Measurements from ENCODE around the gene CDKN2AIP. TPM values are rescaled to one million over a fixed set of nuclear protein-coding genes. Genes with fewer than 3 reads are reported as not detected.
A peak's percentile ranks its signal among the peaks of the same experiment; 100 is the strongest.
"Not testable (repeated sequence)": the region's sequence is repeated elsewhere in the genome, so short reads cannot be mapped to it uniquely, and the experiment has no call there.

The CDKN2AIP gene
- total RNA-seq, 1 donor from 2014 or later = 23.8 TPM

DNA sequence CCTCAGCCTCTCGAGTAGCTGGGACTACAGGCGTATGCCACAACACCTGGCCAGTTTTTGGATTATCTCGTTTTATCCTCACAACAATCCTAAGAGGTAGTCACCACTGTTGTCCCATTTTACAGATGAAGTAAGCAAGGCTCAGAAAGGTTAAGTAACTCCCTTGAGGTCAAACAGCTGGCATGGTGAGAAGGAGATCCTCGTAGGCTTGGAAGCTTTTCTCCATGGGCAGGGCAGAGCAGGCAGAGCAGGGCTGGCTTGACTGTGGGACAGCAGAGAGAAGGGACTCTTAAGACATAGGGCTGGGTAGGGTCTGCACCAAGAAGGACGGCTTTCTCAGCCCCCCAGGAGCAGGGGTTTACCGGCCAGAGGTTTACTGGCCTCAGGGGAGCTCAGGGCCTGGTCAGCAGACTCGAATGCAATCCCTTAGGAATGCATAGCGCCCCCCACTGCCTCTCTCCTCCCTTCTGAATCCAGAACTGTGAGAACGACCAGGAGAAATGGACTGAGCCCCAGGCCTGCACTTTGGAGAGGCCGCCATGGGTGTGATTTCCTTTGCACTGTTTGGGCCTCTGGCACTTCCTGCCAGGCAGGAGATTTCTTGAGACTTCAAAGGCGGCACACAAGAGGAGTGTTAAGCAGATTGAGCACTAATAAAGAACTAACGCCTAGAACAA, 14.0 kb upstream of the CDKN2AIP start:
- H3K36me3 Mint-ChIP-seq (ENCODE audit: low read depth) = no peaks in the 10 kb centered on the region
- peaks cover 13% of the 10 kb centered on the region for H3K4me1 Mint-ChIP-seq
- H3K27me3 Mint-ChIP-seq (ENCODE audit: low read depth) = no peaks in the 10 kb centered on the region
- TF ChIP-seq, protein P1, sequence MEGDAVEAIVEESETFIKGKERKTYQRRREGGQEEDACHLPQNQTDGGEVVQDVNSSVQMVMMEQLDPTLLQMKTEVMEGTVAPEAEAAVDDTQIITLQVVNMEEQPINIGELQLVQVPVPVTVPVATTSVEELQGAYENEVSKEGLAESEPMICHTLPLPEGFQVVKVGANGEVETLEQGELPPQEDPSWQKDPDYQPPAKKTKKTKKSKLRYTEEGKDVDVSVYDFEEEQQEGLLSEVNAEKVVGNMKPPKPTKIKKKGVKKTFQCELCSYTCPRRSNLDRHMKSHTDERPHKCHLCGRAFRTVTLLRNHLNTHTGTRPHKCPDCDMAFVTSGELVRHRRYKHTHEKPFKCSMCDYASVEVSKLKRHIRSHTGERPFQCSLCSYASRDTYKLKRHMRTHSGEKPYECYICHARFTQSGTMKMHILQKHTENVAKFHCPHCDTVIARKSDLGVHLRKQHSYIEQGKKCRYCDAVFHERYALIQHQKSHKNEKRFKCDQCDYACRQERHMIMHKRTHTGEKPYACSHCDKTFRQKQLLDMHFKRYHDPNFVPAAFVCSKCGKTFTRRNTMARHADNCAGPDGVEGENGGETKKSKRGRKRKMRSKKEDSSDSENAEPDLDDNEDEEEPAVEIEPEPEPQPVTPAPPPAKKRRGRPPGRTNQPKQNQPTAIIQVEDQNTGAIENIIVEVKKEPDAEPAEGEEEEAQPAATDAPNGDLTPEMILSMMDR (conservative IDR thresholded peaks at IDR 0.05) = no peak
- H3K27ac Mint-ChIP-seq (ENCODE audit: unreplicated experiment) = peak overlapping the region; percentile 94
- DNase-seq (ENCODE audit: low read depth, low spot score) = no peak
- H3K9me3 Mint-ChIP-seq = no peaks in the 10 kb centered on the region
- H3K4me3 Mint-ChIP-seq = no peak overlapping the region

DNA sequence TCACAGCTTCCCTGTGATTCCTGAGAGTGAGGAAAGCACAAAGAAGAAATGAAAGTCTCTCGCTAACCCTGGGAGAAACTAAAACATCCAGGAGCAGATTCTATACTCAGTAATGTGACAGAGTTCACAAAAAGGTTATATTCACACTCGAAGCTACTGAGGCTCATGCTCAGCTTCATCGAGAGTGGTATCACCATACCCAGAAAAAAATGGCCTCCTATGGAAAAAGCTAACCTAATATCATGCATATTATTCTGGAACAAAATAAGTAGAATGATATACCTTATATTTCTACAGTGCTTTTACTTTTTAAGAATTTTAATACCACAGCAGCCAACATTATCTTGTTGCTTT, 13.5 kb upstream of the CDKN2AIP start:
- Mint-ChIP-seq H3K4me3 (no peak overlapping the region), H3K9me3 (no peaks in the 10 kb centered on the region), H3K4me1 (peaks cover 13% of the 10 kb centered on the region), H3K27me3 (ENCODE audit: low read depth) (no peaks in the 10 kb centered on the region), H3K36me3 (ENCODE audit: low read depth) (no peaks in the 10 kb centered on the region), H3K27ac (ENCODE audit: unreplicated experiment) (peak overlapping the region; percentile 94)
- TF ChIP-seq, protein P1 (conservative IDR thresholded peaks at IDR 0.05) = no peak
- no peak for DNase-seq (ENCODE audit: low read depth, low spot score)

DNA sequence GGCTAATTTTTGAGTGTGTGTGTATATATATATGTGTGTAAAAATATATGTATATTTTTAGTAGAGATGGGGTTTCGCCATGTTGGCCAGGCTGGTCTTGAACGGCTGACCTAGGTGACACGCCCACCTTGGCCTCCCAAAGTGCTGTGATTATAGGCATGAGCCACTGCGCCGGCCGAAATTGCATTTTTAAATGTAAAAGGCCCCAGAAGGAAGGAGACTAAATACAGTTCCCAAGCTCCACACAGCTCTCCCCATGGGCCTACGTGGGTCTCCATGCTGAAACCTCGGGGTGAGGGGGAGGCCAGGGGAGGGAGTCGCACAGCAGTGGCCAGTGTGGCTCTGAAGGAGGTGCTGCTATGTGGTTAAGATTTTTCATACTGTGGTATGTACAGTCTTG, 12.8 kb upstream of the CDKN2AIP start:
- no peaks in the 10 kb centered on the region for H3K36me3 Mint-ChIP-seq (ENCODE audit: low read depth)
- no peak for DNase-seq (ENCODE audit: low read depth, low spot score)
- H3K4me1 Mint-ChIP-seq = peaks cover 13% of the 10 kb centered on the region
- TF ChIP-seq, protein P1 (conservative IDR thresholded peaks at IDR 0.05) = no peak
- H3K4me3 Mint-ChIP-seq = no peak overlapping the region
- no peaks in the 10 kb centered on the region for H3K9me3 Mint-ChIP-seq
- H3K27me3 Mint-ChIP-seq (ENCODE audit: low read depth) = no peaks in the 10 kb centered on the region
- no peak overlapping the region for H3K27ac Mint-ChIP-seq (ENCODE audit: unreplicated experiment)

DNA sequence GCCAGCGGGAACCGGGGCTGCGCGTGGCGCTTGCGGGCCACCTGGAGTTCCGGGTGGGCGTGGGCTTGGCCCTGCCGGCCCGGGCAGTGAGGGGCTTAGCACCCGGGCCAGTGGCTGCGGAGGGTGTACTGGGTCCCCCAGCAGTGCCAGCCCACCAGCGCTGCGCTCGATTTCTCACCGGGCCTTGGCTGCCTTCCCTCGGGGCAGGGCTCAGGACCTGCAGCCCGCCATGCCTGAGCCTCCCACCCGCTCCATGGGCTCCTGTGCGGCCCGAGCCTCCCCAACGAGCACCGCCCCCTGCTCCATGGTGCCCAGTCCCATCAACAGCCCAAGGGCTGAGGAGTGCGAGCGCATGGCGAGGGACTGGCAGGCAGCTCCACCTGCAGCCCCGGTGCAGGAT, 11.3 kb upstream of the CDKN2AIP start:
- not testable (repeated sequence) for H3K36me3 Mint-ChIP-seq (ENCODE audit: low read depth); DNase-seq (ENCODE audit: low read depth, low spot score); H3K27ac Mint-ChIP-seq (ENCODE audit: unreplicated experiment); H3K4me3 Mint-ChIP-seq; H3K27me3 Mint-ChIP-seq (ENCODE audit: low read depth); H3K9me3 Mint-ChIP-seq
- H3K4me1 Mint-ChIP-seq = peaks cover 18% of the 10 kb centered on the region

DNA sequence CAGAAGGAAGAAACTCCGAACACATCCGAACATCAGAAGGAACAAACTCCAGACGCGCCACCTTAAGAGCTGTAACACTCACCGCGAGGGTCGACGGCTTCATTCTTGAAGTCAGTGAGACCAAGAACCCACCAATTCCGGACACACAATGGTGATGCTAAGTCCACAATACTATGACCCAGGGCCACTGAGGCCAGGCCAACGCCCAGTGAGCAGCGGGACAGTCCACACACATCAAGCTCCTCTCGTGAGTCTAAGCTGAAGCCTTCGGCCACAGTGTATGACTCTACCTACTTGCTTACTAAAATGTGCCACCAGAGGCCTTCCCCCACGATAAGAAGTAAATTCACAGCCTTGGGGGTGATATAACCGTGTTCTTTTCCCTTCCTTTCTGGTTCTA, 10.2 kb upstream of the CDKN2AIP start:
- no peak overlapping the region for H3K27ac Mint-ChIP-seq (ENCODE audit: unreplicated experiment)
- H3K27me3 Mint-ChIP-seq (ENCODE audit: low read depth) = no peaks in the 10 kb centered on the region
- TF ChIP-seq, protein P1 (conservative IDR thresholded peaks at IDR 0.05) = no peak
- DNase-seq (ENCODE audit: low read depth, low spot score) = no peak
- H3K9me3 Mint-ChIP-seq = no peaks in the 10 kb centered on the region
- peaks cover 18% of the 10 kb centered on the region for H3K4me1 Mint-ChIP-seq
- H3K36me3 Mint-ChIP-seq (ENCODE audit: low read depth) = no peaks in the 10 kb centered on the region
- H3K4me3 Mint-ChIP-seq = no peak overlapping the region

DNA sequence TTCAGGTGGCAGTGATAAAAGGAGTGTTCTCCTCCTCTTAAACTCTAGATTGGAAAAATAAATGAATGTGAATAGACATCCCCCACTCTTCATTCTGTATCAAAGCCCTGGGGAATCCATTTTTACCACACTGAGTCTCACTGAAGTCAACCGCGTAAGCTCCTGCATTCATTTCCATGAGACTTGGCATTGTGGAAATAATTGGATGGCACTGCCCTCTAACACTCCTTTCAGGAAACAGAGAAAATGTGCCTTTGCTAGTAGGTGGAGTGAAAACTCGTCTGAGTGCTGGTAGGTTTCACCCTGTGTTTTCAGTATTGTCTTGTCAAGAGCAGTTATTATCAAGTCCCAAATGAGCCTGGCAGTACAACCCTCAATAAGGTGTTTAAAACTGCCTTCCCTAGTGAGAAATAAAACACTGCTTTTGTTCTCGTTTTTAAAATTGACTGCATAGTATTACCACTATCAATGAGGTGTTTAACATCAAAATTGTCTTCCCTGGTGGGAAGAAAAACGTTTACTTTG, 9.7 kb upstream of the CDKN2AIP start:
- Mint-ChIP-seq H3K27me3 (ENCODE audit: low read depth) (no peaks in the 10 kb centered on the region), H3K9me3 (no peaks in the 10 kb centered on the region), H3K27ac (ENCODE audit: unreplicated experiment) (no peak overlapping the region), H3K4me3 (no peak overlapping the region), H3K4me1 (peaks cover 18% of the 10 kb centered on the region), H3K36me3 (ENCODE audit: low read depth) (no peaks in the 10 kb centered on the region)
- DNase-seq (ENCODE audit: low read depth, low spot score) = no peak
- TF ChIP-seq, protein P1 (conservative IDR thresholded peaks at IDR 0.05) = no peak

All from neural crest cell (in vitro differentiated cells).